ENCODE measurements around the gene RPL28. TPM values are rescaled to one million over a fixed set of nuclear protein-coding genes. Genes with fewer than 3 reads are reported as not detected.

Gene RPL28
- total and polyA plus RNA-seq, 9 donors, result 391 to 2,645 (median 2,257) TPM

DNA sequence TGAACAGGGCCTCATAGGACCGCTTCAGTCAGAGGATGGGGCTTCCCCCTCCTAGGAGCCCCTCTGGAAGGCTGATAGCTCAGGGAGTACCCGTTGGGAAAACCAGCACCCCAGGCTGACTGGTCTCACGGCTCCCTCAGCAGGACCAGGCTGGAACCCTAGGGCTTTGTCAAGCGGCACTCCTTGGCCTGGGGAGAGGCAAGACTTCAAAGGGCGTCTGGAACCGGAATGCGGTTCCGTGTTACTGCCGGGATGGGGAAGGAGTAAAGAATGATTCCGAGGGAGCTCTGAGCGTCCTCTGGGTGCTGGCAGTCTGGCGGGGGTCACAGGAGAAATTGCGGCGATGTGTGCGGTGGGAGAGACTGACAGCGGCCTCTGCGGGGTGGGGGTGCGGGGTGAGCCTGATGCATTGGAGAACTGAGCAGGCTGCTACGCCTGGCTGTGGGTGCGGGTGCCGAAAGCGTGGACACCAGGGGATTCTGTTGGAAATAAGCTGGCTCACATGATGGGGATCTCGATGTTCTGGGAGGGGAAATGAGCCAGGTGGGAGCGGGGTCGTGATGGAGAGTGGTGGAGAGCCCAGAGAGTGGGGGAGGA lies 33.1 kb upstream of the RPL28 start:
- TF ChIP-seq, protein P1, sequence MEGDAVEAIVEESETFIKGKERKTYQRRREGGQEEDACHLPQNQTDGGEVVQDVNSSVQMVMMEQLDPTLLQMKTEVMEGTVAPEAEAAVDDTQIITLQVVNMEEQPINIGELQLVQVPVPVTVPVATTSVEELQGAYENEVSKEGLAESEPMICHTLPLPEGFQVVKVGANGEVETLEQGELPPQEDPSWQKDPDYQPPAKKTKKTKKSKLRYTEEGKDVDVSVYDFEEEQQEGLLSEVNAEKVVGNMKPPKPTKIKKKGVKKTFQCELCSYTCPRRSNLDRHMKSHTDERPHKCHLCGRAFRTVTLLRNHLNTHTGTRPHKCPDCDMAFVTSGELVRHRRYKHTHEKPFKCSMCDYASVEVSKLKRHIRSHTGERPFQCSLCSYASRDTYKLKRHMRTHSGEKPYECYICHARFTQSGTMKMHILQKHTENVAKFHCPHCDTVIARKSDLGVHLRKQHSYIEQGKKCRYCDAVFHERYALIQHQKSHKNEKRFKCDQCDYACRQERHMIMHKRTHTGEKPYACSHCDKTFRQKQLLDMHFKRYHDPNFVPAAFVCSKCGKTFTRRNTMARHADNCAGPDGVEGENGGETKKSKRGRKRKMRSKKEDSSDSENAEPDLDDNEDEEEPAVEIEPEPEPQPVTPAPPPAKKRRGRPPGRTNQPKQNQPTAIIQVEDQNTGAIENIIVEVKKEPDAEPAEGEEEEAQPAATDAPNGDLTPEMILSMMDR (IDR thresholded peaks at IDR 0.05), result no peak
- TF ChIP-seq POLR2A (IDR thresholded peaks at IDR 0.05) (no peak), EP300 (IDR thresholded peaks at IDR 0.05) (no peak)
- Histone ChIP-seq H3K9me3 (no peaks in the 10 kb centered on the region), H3K36me3 (no peaks in the 10 kb centered on the region), H3K27me3 (no peaks in the 10 kb centered on the region), H3K27ac (no peak overlapping the region), H3K4me3 (no peak overlapping the region), H3K4me1 (ENCODE audit: insufficient read depth) (no peaks in the 10 kb centered on the region)
- 38 to 60% (median 41%) methylated on average over 25 of the region's 25 CpGs for WGBS, 3 donors
- intact Hi-C loops (cut with DNase I), result no loop called here
- peak in 1 of 5 donors; percentile 15 for DNase-seq

DNA sequence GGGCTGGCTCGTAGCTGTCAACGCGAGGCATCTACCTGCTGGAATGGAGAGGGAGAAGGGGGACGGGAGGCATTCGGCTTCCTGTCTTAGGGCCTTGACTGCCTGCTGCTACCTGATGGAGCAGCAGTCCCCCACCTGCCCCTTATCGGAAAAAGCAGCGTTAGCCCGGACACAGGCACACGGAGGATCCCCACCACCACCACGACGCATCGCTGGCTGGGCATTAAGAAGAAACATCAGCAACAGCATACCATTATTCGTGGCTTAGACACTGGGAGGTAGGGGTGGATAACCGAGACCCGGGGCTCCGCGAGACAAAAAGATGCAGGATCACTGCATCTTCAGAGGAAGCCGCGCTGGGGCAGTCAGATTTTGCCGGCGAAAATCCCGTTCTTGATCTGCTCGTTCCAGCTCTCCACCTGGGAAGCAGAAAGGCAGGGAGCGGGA lies 32.4 kb upstream of the RPL28 start:
- no peaks in the 10 kb centered on the region for H3K36me3 ChIP-seq
- H3K4me1 ChIP-seq (ENCODE audit: insufficient read depth), result no peaks in the 10 kb centered on the region
- peak overlapping the region; percentile 28 for H3K4me3 ChIP-seq
- WGBS, 3 donors, result 1 to 2% (median 2%) methylated on average over 24 of the region's 24 CpGs
- no peaks in the 10 kb centered on the region for H3K27me3 ChIP-seq
- H3K9me3 ChIP-seq, result no peaks in the 10 kb centered on the region
- peak in 1 of 5 donors; percentile 16 for DNase-seq
- TF ChIP-seq, protein P1 (IDR thresholded peaks at IDR 0.05), result no peak
- TF ChIP-seq EP300 (IDR thresholded peaks at IDR 0.05) (no peak), POLR2A (IDR thresholded peaks at IDR 0.05) (no peak)
- H3K27ac ChIP-seq, result no peak overlapping the region
- intact Hi-C loops (cut with DNase I), result no loop called here

DNA sequence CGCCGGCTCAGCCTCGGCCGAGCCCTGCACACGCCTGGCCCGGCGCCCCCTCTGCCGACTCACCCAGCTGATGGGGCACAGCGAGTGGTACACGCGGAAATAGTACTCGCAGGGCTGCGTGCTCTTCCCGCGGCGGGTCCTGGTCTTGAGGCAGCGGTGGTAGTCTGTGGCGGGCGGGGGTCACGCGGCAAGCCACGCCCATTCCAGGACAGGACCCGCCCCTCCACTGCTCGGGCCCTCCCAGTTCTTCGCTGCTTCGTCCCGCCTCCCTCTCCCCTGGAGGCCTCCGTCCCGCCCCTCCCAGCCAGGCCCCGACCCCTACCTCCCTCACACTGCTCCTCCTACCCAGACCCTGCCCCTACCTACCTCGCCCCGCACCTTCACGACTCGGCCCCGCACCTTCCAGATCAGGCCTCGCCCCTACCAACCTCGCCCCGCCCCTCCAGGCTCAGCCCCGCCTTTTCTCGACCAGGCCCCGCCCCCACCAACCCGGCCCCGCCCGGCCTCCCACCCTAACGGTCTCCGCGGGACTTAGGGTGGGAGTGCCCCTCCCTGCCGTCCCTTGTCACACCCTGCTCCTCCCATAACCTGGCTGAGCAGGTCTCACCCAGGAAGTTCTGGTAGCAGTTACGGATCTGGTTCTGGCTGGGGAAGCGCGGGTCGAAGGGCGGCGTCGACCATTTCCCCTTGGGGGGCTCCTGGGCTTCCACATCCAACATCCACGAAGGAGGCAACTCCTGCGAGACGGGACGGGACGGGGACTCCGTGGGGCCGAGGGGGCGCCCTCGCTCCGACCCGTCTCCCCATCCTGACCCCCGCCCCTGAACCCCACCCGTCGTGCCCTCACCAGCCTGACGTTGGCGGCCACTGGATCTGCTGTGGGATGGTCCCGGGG lies 31.7 kb upstream of the RPL28 start:
- H3K27me3 ChIP-seq, result no peaks in the 10 kb centered on the region
- WGBS, 3 donors, result 1 to 2% (median 1%) methylated on average over 60 to 72 of the region's 72 CpGs
- no peaks in the 10 kb centered on the region for H3K4me1 ChIP-seq (ENCODE audit: insufficient read depth)
- H3K4me3 ChIP-seq, result peak overlapping the region; percentile 28
- no peaks in the 10 kb centered on the region for H3K9me3 ChIP-seq
- H3K27ac ChIP-seq, result no peak overlapping the region
- intact Hi-C loops (cut with DNase I), result no loop called here
- DNase-seq, result peak; percentile 63 to 80 (median 67)
- TF ChIP-seq POLR2A (IDR thresholded peaks at IDR 0.05) (no peak), EP300 (IDR thresholded peaks at IDR 0.05) (no peak)
- TF ChIP-seq, protein P1 (IDR thresholded peaks at IDR 0.05), result no peak
- H3K36me3 ChIP-seq, result no peaks in the 10 kb centered on the region

DNA sequence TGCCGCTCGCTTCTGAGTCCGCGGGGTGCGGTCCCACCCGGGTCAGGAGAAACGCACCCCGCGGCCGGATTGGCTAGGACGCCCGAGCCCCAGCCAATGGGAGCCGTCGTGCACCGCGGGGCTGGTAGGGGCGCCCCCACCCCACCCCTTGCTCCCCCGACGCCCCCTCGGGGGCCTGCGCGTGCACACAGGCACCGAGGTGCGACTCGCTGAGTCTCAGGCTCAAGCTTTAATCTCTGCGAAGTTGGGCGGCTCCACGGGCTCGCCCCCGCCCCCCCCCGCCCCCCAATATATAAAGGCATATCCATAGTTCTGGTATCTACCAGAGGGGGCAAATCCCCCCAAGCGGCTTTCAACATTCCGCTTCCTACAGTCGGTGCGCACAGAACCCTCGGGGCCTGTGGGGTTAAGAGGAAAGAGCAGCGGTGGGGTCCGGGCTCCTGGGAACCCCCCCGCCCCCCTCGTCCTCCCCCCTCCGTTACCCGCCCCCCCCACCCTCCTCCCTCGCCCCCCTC lies 31.0 kb upstream of the RPL28 start, which contains the start of gene COX6B2:
COX6B2 (minus strand) TSS at position 22 of the 515 bp plus-strand sequence. CDS start 198 bp downstream, outside the sequence.
- 0 to 2% (median 2%) methylated on average over 29 to 43 of the region's 43 CpGs for WGBS, 3 donors
- TF ChIP-seq, protein P1 (IDR thresholded peaks at IDR 0.05), result no peak
- TF ChIP-seq EP300 (IDR thresholded peaks at IDR 0.05) (no peak), POLR2A (IDR thresholded peaks at IDR 0.05) (no peak)

More for the DNA sequence above, 31.0 kb upstream of the RPL28 start, which contains the start of gene COX6B2:
- peak within 1 kb of the TSS; percentile 28 for H3K4me3 ChIP-seq
- intact Hi-C loops (cut with DNase I), result no loop called here
- H3K9me3 ChIP-seq, result no peaks in the 10 kb centered on the region
- no peaks in the 10 kb centered on the region for H3K36me3 ChIP-seq
- no peak within 1 kb of the TSS for H3K27ac ChIP-seq
- no peaks in the 10 kb centered on the region for H3K27me3 ChIP-seq
- no peaks in the 10 kb centered on the region for H3K4me1 ChIP-seq (ENCODE audit: insufficient read depth)
- no peak for DNase-seq

Data from ovary (tissue), 9 donors.